Hematopoietic multipotent progenitor cell (in vitro differentiated cells): ENCODE data around the gene POC1B. TPM values are rescaled to one million over a fixed set of nuclear protein-coding genes. Genes with fewer than 3 reads are reported as not detected.

Experiments used
- small RNA-seq: library from RNA; depleted of rRNA; stranded (forward); fragments of <200 nt; gene quantifications from one replicate; pipeline ENCODE3, GENCODE V24; 2012
- total RNA-seq: library from RNA; depleted of rRNA; stranded (reverse); fragments of >200 nt; gene quantifications from one replicate; pipeline ENCODE4 v1.2.3, GENCODE V29; 2012

Gene POC1B
- total RNA-seq, 1 donor: 12.7 TPM

Small RNA genes lying within 50 kb of the gene (small RNA-seq; reads per million reads assigned to genes)
- not detected for gene AC025034.2
- gene POC1B-GALNT4: not detected

Other genes starting within 250 kb of the POC1B start
- 201 TPM for gene DUSP6, start 173.5 kb downstream of the POC1B start, total RNA-seq
- gene GALNT4, start 1.3 kb downstream of the POC1B start, total RNA-seq: 5.1 TPM
- gene ATP2B1, start 182.8 kb upstream of the POC1B start, total RNA-seq: 36.9 TPM